SH-SY5Y (cell line): ENCODE data around the gene LRFN5.

ENCODE experiments used
- GATA2 ChIP-seq: IDR thresholded peaks from 2 replicates; pipeline ENCODE4 v1.6.1; 2011; ENCODE audit warnings: mild to moderate bottlenecking, low read depth, low read length
- GATA3 ChIP-seq: IDR thresholded peaks from 2 replicates; pipeline ENCODE4 v1.6.1; 2011; ENCODE audit warnings: low read depth, mild to moderate bottlenecking, low read length, moderate library complexity

DNA sequence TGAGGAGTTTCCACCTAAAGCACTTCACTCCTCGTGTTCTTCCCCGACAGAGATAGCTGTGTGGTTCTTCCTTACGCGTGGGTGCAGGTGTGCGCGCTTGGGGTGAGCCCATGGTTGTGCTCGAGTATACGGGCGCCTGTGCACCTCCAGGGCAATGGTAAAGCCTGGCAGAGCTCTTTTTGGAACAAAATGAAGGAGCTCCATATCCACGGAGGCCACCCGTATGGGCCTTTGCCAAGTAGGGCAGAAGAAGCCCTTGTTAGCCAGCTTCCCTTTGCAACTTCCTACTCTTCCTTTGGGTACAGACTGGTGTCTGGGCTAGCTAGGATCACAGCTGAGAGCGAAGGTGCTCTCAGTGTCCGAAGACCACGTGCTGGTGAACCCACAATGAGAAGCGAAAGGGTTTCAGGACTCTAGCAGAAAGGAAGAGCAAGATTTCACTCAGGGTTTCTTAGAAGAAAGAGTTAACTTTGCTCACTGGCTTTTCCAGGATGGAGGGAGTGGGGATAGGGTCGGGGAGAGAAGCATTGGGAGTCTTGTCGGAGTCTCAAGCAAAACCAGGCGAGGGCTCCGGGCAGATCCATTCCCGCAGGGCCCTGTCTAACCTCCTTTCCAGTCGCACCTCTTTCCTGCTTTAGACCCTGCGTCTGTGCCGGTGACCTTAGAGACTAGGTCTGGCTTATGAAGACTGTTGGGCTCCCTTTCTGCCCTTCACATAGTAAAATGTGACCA lies 960 bp upstream of the LRFN5 start:
- no peak for TF ChIP-seq GATA2
- TF ChIP-seq GATA3: no peak
